RWPE2 (cell line): ENCODE measurements around the gene KCNB1.

ENCODE experiments used
- ATAC-seq: fragments of 200-7000 bp; cut with Tn5 transposase; 3 replicates; pipeline ENCODE4 v1.9.1; 2021; ENCODE audit warnings: low read depth
- DNase-seq: peaks from one replicate; pipeline ENCODE4 v3.0.0-alpha.2; 2020; ENCODE audit warnings: low spot score
- H3K27ac ChIP-seq: fragments of 450-650 bp; 2 replicates; pipeline ENCODE4 v1.5.1; 2017; ENCODE audit warnings: mild to moderate bottlenecking; ENCODE audit not compliant: poor library complexity, severe bottlenecking
- H3K27me3 ChIP-seq: fragments of 250-450 bp; sonication (Bioruptor Pico); 2 replicates; pipeline ENCODE4 v1.5.1; 2021; ENCODE audit warnings: mild to moderate bottlenecking, moderate library complexity; ENCODE audit not compliant: insufficient read depth, poor library complexity, severe bottlenecking
- H3K36me3 ChIP-seq: fragments of 250-450 bp; sonication (Bioruptor Pico); 2 replicates; pipeline ENCODE4 v1.5.1; 2020; ENCODE audit warnings: low read depth, mild to moderate bottlenecking, moderate library complexity
- H3K4me1 ChIP-seq: fragments of 250-450 bp; sonication (Bioruptor Pico); 2 replicates; pipeline ENCODE4 v1.5.1; 2021; ENCODE audit warnings: mild to moderate bottlenecking, moderate library complexity; ENCODE audit not compliant: insufficient read depth, poor library complexity, severe bottlenecking
- H3K4me3 ChIP-seq: fragments of 250-450 bp; sonication (Bioruptor Pico); 2 replicates; pipeline ENCODE4 v1.5.1; 2021; ENCODE audit warnings: mild to moderate bottlenecking, moderate library complexity; ENCODE audit not compliant: severe bottlenecking
- H3K9me3 ChIP-seq: fragments of 250-450 bp; sonication (Bioruptor Pico); 2 replicates; pipeline ENCODE4 v1.5.1; 2021; ENCODE audit warnings: mild to moderate bottlenecking, moderate library complexity; ENCODE audit not compliant: severe bottlenecking
- CTCF ChIP-seq: fragments of 450-650 bp; IDR thresholded peaks from one replicate; pipeline ENCODE4 v1.5.1; 2017; ENCODE audit warnings: mild to moderate bottlenecking, moderate library complexity; ENCODE audit not compliant: poor library complexity, severe bottlenecking

Gene KCNB1

GRCh38 chr20:49337357-49337756 is 145.1 kb downstream of the KCNB1 start:
- ATAC-seq (no peak), DNase-seq (no peak)
- Histone ChIP-seq H3K27me3 (peaks cover 2% of the 10 kb centered on the region), H3K4me3 (no peak overlapping the region), H3K36me3 (no peaks in the 10 kb centered on the region), H3K9me3 (no peaks in the 10 kb centered on the region), H3K4me1 (no peaks in the 10 kb centered on the region), H3K27ac (no peak overlapping the region)
- TF ChIP-seq CTCF = no peak

- TF ChIP-seq CTCF = no peak
- no peaks in the 10 kb centered on the region for H3K4me1 ChIP-seq
- ATAC-seq = no peak
- H3K9me3 ChIP-seq = no peaks in the 10 kb centered on the region
- H3K27ac ChIP-seq = no peak overlapping the region
- H3K36me3 ChIP-seq = no peaks in the 10 kb centered on the region
- no peak for DNase-seq
- no peak overlapping the region for H3K4me3 ChIP-seq
- H3K27me3 ChIP-seq = peaks cover 3% of the 10 kb centered on the region
Observed at GRCh38 chr20:49336786-49337185, 145.7 kb downstream of the KCNB1 start.

- Histone ChIP-seq H3K9me3 (no peaks in the 10 kb centered on the region), H3K27ac (no peak overlapping the region), H3K27me3 (peaks cover 3% of the 10 kb centered on the region), H3K4me3 (no peak overlapping the region), H3K36me3 (no peaks in the 10 kb centered on the region), H3K4me1 (no peaks in the 10 kb centered on the region)
- no peak for DNase-seq
- TF ChIP-seq CTCF = no peak
- ATAC-seq = no peak
Observed at GRCh38 chr20:49335476-49335875, 147.0 kb downstream of the KCNB1 start.

- ATAC-seq (no peak), DNase-seq (no peak)
- Histone ChIP-seq H3K4me1 (no peaks in the 10 kb centered on the region), H3K27ac (no peak overlapping the region), H3K4me3 (no peak overlapping the region), H3K27me3 (peaks cover 18% of the 10 kb centered on the region), H3K9me3 (no peaks in the 10 kb centered on the region), H3K36me3 (no peaks in the 10 kb centered on the region)
- TF ChIP-seq CTCF = no peak
Observed at GRCh38 chr20:49330701-49331615, 151.5 kb downstream of the KCNB1 start.

- ATAC-seq (no peak), DNase-seq (no peak)
- Histone ChIP-seq H3K4me1 (no peaks in the 10 kb centered on the region), H3K9me3 (no peaks in the 10 kb centered on the region), H3K36me3 (no peaks in the 10 kb centered on the region), H3K4me3 (no peak overlapping the region), H3K27ac (no peak overlapping the region), H3K27me3 (peaks cover 23% of the 10 kb centered on the region)
- no peak for TF ChIP-seq CTCF
Observed at GRCh38 chr20:49328790-49329189, 153.7 kb downstream of the KCNB1 start.
